Endothelial cell of umbilical vein (primary cell): ENCODE results near the gene NTRK2.

Experiments
- EZH2 ChIP-seq: IDR thresholded peaks from 2 replicates; pipeline ENCODE4 v1.6.1; 2012; ENCODE audit warnings: borderline replicate concordance, low read depth, mild to moderate bottlenecking, moderate library complexity, low read length, inconsistent platforms; ENCODE audit not compliant: severe bottlenecking
- FOS ChIP-seq: IDR thresholded peaks from 2 replicates; pipeline ENCODE4 v1.6.1; 2011; ENCODE audit warnings: mild to moderate bottlenecking, low read length, moderate library complexity, borderline replicate concordance; ENCODE audit not compliant: insufficient read depth
- GATA2 ChIP-seq: IDR thresholded peaks from 2 replicates; pipeline ENCODE4 v1.7.0; 2011; ENCODE audit warnings: low read depth, mild to moderate bottlenecking, moderate library complexity, mixed read lengths, low read length; ENCODE audit not compliant: insufficient read length, insufficient read depth
- JUN ChIP-seq: IDR thresholded peaks from 2 replicates; pipeline ENCODE4 v1.6.1; 2011; ENCODE audit warnings: borderline replicate concordance, low read depth; ENCODE audit not compliant: insufficient read length, insufficient read depth
- MAX ChIP-seq: IDR thresholded peaks from 2 replicates; pipeline ENCODE4 v1.6.1; 2011; ENCODE audit not compliant: insufficient read depth, insufficient read length
- MYC ChIP-seq: IDR thresholded peaks from one replicate; pipeline ENCODE4 v1.6.1; 2011; ENCODE audit warnings: mild to moderate bottlenecking, low read depth, low read length
- POLR2A ChIP-seq: IDR thresholded peaks from 2 replicates; pipeline ENCODE4 v1.6.1; 2012; ENCODE audit warnings: low read depth, mild to moderate bottlenecking, control low read depth, low read length
- POLR2AphosphoS5 ChIP-seq: IDR thresholded peaks from 2 replicates; pipeline ENCODE4 v1.6.1; 2012; ENCODE audit warnings: low read depth, mild to moderate bottlenecking, control low read depth, low read length, moderate library complexity; ENCODE audit not compliant: insufficient read depth
- TF ChIP-seq, protein P1 (sequence below), 2 donors: IDR thresholded peaks; 1 replicate in 1 of 2; 2 replicates in 1 of 2; pipeline ENCODE4 v1.5.1; 2011; ENCODE audit warnings: low read length in 2 of 2, mild to moderate bottlenecking in 2 of 2, moderate library complexity in 2 of 2, control low read depth in 1 of 2, inconsistent platforms in 1 of 2, low read depth in 1 of 2; ENCODE audit not compliant: insufficient read depth in 1 of 2; ENCODE audit errors: extremely low read depth in 1 of 2

GRCh38 chr9:85040146-85040545 lies 370.6 kb downstream of the NTRK2 start:
- TF ChIP-seq, protein P1, sequence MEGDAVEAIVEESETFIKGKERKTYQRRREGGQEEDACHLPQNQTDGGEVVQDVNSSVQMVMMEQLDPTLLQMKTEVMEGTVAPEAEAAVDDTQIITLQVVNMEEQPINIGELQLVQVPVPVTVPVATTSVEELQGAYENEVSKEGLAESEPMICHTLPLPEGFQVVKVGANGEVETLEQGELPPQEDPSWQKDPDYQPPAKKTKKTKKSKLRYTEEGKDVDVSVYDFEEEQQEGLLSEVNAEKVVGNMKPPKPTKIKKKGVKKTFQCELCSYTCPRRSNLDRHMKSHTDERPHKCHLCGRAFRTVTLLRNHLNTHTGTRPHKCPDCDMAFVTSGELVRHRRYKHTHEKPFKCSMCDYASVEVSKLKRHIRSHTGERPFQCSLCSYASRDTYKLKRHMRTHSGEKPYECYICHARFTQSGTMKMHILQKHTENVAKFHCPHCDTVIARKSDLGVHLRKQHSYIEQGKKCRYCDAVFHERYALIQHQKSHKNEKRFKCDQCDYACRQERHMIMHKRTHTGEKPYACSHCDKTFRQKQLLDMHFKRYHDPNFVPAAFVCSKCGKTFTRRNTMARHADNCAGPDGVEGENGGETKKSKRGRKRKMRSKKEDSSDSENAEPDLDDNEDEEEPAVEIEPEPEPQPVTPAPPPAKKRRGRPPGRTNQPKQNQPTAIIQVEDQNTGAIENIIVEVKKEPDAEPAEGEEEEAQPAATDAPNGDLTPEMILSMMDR (IDR thresholded peaks at IDR 0.05; ENCODE audit: extremely low read depth in 1 of 2, insufficient read depth in 1 of 2, low read depth in 1 of 2, low read length in 2 of 2): no peak
- TF ChIP-seq POLR2AphosphoS5: no peak
- no peak for TF ChIP-seq EZH2
- TF ChIP-seq POLR2A: no peak
- no peak for TF ChIP-seq MYC
- TF ChIP-seq FOS: no peak
- no peak for TF ChIP-seq MAX
- no peak for TF ChIP-seq GATA2
- TF ChIP-seq JUN: no peak
